CD4-positive, CD25-positive, alpha-beta regulatory T cell (primary cell): ENCODE results near the gene DDX52. TPM values are rescaled to one million over a fixed set of nuclear protein-coding genes. Genes with fewer than 3 reads are reported as not detected.

Experiments
- ATAC-seq, 2 donors: fragments of 150-1000 bp; cut with Tn5 transposase; one replicate each; pipeline ENCODE4 v1.10.0; 2021; ENCODE audit warnings: low read depth in 2 of 2, moderate number of reproducible peaks in 2 of 2, moderate library complexity in 1 of 2
- DNase-seq, 3 donors: peaks; one replicate each; pipeline versions ENCODE4 v3.0.0 to v3.0.0-alpha.2; 2012 to 2022; ENCODE audit warnings: mixed read lengths in 1 of 3
- H3K27ac ChIP-seq: one replicate; pipeline ENCODE4 v1.7.0; 2013; ENCODE audit warnings: mild to moderate bottlenecking, low read length; ENCODE audit not compliant: insufficient read depth, poor library complexity, severe bottlenecking
- H3K27me3 ChIP-seq: one replicate; pipeline ENCODE4 v1.7.0; 2013; ENCODE audit warnings: low read length; ENCODE audit not compliant: control insufficient read depth, insufficient read depth
- H3K36me3 ChIP-seq: one replicate; pipeline ENCODE4 v1.7.0; 2013; ENCODE audit warnings: mild to moderate bottlenecking, low read length, moderate library complexity; ENCODE audit not compliant: control insufficient read depth, insufficient read depth
- H3K4me1 ChIP-seq: 2 replicates; pipeline ENCODE4 v1.7.0; 2013; ENCODE audit warnings: mild to moderate bottlenecking, low read length; ENCODE audit not compliant: insufficient read depth, control insufficient read depth, poor library complexity, severe bottlenecking
- H3K4me3 ChIP-seq: one replicate; pipeline ENCODE4 v1.7.0; 2013; ENCODE audit warnings: low read depth, mild to moderate bottlenecking, low read length, moderate library complexity
- H3K9me3 ChIP-seq, 2 experiments: 1 replicate in 1 of 2; 2 replicates in 1 of 2; pipeline ENCODE4 v1.7.0; 2013; ENCODE audit warnings: low read length in 2 of 2, mild to moderate bottlenecking in 1 of 2, moderate library complexity in 1 of 2; ENCODE audit not compliant: control insufficient read depth in 2 of 2
- H3K27ac Mint-ChIP-seq, 3 donors: one replicate each; pipeline ENCODE4 v1.8.0; 2020 to 2022; ENCODE audit warnings: mild to moderate bottlenecking in 3 of 3, mixed read lengths in 3 of 3, moderate library complexity in 2 of 3
- H3K27me3 Mint-ChIP-seq: one replicate; pipeline ENCODE4 v1.8.0; 2022; ENCODE audit warnings: mild to moderate bottlenecking, mixed read lengths
- H3K36me3 Mint-ChIP-seq: one replicate; pipeline ENCODE4 v1.8.0; 2020; ENCODE audit warnings: mixed read lengths
- H3K4me1 Mint-ChIP-seq, 4 donors: one replicate each; pipeline ENCODE4 v1.8.0; 2020 to 2022; ENCODE audit warnings: mixed read lengths in 4 of 4, mild to moderate bottlenecking in 1 of 4
- H3K4me3 Mint-ChIP-seq, 4 donors: one replicate each; pipeline ENCODE4 v1.8.0; 2020 to 2022; ENCODE audit warnings: mild to moderate bottlenecking in 4 of 4, mixed read lengths in 4 of 4, moderate library complexity in 3 of 4
- H3K9me3 Mint-ChIP-seq, 7 donors: one replicate each; pipeline ENCODE4 v1.8.0; 2020 to 2022; ENCODE audit warnings: mixed read lengths in 7 of 7, mild to moderate bottlenecking in 3 of 7, moderate library complexity in 2 of 7
- polyA plus RNA-seq, 4 donors: library from polyadenylated mRNA; unstranded; fragments of 300-500 nt; fragmentation: Illumina TruSeq; gene quantifications; one replicate each; pipeline ENCODE4 v1.2.3, GENCODE V29; 2021
- total RNA-seq: library from RNA; stranded (reverse); gene quantifications from one replicate; pipeline ENCODE4 v1.2.3, GENCODE V29; 2022

Gene DDX52
- total and polyA plus RNA-seq, 5 donors from 2014 or later, result 13.8 to 33.3 (median 16.4) TPM

DNA sequence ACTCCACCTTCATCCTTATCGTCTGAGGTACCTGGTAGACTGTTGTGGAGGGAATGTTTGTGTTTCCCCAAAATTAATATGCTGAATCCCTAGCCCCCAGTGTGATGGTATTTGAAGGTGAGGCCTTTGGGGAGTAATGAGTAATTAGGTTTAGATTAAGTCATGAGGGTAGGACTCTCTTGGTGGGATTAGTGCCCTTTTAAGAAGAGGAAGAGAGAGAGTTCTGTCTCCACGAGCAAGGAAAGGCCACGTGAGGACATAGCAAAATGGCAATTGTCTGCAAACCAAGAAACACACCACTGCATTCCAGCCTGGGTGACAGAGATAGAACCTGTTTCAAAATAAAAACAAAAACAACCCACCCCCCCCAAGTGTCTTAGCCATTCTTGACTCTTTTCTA is 21.0 kb upstream of the DDX52 start:
- no peak for ATAC-seq
- Histone ChIP-seq H3K4me3 (no peak overlapping the region), H3K27me3 (peaks cover 5% of the 10 kb centered on the region), H3K4me1 (no peaks in the 10 kb centered on the region), H3K36me3 (no peaks in the 10 kb centered on the region), H3K9me3 (no peaks in the 10 kb centered on the region), H3K27ac (no peak overlapping the region)
- DNase-seq, result no peak
- Mint-ChIP-seq H3K4me3 (no peak overlapping the region), H3K4me1 (no peaks in the 10 kb centered on the region), H3K36me3 (no peaks in the 10 kb centered on the region), H3K27me3 (peaks cover 33% of the 10 kb centered on the region), H3K9me3 (no peaks in the 10 kb centered on the region), H3K27ac (no peak overlapping the region)

DNA sequence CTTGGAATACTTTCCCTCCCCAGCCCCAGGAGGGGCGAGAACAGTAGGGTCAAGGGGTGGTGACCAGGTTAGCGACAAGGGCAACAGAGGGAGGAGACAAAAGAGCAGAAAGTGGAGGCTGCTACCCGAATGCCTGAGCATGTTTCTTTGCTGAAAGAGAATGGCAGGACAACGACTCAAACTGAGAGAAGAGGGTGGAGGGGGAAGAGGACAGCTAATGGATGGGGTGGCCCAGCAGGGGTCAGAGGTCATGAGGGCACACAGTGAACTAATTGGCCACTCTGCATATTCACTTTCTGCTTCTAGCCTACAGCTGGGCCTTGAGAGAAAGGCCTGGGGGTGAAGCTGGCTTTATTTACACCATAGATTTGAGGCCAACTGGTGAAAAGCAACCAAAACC is 19.1 kb upstream of the DDX52 start:
- no peaks in the 10 kb centered on the region for H3K9me3 Mint-ChIP-seq
- H3K4me1 Mint-ChIP-seq, result no peaks in the 10 kb centered on the region
- H3K27ac Mint-ChIP-seq, result no peak overlapping the region
- no peaks in the 10 kb centered on the region for H3K9me3 ChIP-seq
- H3K27ac ChIP-seq, result no peak overlapping the region
- no peaks in the 10 kb centered on the region for H3K36me3 ChIP-seq
- DNase-seq (no peak), ATAC-seq (no peak)
- no peaks in the 10 kb centered on the region for H3K4me1 ChIP-seq
- H3K27me3 Mint-ChIP-seq, result peaks cover 33% of the 10 kb centered on the region
- no peak overlapping the region for H3K4me3 ChIP-seq
- peaks cover 5% of the 10 kb centered on the region for H3K27me3 ChIP-seq
- no peak overlapping the region for H3K4me3 Mint-ChIP-seq
- no peaks in the 10 kb centered on the region for H3K36me3 Mint-ChIP-seq

DNA sequence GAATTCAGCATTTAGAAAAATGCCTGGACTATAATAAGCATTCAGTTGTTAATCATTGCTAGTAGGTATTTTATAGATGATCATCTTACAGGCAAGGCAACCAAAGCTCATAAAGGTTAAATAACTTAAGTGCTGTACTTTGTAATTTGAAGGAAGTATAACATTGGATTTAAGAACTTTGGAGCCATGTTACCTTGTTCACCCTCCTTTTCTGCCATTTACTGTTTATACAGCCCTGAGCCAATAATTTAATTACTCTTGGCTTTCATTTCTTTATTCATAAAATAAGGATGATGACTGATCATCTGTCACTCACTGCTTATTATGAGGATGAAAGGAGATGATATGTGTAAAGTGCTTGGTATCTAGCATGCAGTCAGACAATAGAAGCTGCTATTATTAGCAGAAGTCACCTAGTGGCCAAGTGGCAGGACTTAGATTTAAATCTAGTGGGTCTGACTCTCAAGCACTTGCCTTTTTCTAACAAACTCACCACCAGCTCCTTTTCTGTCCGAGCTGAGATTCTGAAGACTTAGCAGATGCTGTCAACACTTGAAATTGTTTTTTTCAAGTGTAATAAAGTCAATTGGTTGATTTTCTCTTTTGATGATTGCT is 18.3 kb upstream of the DDX52 start:
- Histone ChIP-seq H3K9me3 (no peaks in the 10 kb centered on the region), H3K4me1 (no peaks in the 10 kb centered on the region), H3K4me3 (no peak overlapping the region), H3K36me3 (no peaks in the 10 kb centered on the region), H3K27me3 (peaks cover 5% of the 10 kb centered on the region), H3K27ac (no peak overlapping the region)
- Mint-ChIP-seq H3K36me3 (no peaks in the 10 kb centered on the region), H3K4me1 (no peaks in the 10 kb centered on the region), H3K9me3 (no peaks in the 10 kb centered on the region), H3K4me3 (no peak overlapping the region), H3K27ac (no peak overlapping the region), H3K27me3 (peaks cover 33% of the 10 kb centered on the region)
- ATAC-seq (no peak), DNase-seq (no peak)

DNA sequence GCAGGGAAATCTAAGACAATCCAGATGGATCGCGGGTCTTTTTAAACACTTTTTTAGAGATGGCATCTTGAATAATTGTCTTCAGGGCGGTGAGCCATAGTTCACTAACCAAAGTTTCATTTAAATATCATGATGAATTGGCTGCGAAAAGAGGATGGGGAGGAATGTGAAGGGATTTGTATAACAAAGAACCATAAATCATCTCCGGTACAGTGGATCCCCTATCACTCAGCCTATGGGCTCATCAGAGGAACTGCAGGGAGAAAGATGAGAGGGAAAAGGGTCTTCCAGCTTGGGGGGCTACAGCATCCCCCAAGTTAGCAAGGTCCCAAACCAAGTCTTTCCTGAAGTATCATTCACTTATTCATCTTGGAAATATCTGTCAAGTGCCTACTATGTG is 16.7 kb upstream of the DDX52 start:
- no peaks in the 10 kb centered on the region for H3K9me3 ChIP-seq
- no peak overlapping the region for H3K4me3 Mint-ChIP-seq
- no peaks in the 10 kb centered on the region for H3K9me3 Mint-ChIP-seq
- no peaks in the 10 kb centered on the region for H3K4me1 ChIP-seq
- ATAC-seq (no peak), DNase-seq (no peak)
- peaks cover 33% of the 10 kb centered on the region for H3K27me3 Mint-ChIP-seq
- H3K4me1 Mint-ChIP-seq, result no peaks in the 10 kb centered on the region
- H3K4me3 ChIP-seq, result no peak overlapping the region
- no peaks in the 10 kb centered on the region for H3K36me3 Mint-ChIP-seq
- H3K36me3 ChIP-seq, result no peaks in the 10 kb centered on the region
- H3K27ac Mint-ChIP-seq, result no peak overlapping the region
- H3K27ac ChIP-seq, result no peak overlapping the region
- H3K27me3 ChIP-seq, result peaks cover 5% of the 10 kb centered on the region

DNA sequence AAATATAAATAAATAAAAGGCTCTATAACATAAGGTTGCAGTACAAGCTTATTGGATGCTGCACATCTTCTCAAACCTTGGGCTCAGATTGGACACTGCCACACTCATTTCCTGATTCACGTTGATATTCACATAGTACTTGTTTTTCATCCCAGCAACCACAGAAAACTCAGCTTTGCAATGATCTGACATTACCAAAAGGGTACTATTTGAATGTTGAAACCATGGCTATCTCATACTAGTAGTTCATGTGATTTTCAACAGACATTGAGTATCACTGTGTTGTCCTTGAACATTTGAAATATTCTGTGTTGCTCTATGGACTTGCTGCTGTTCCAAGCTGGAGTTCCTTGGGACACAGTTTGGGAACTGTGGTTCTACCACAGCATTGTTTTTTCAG is 14.0 kb upstream of the DDX52 start:
- H3K27ac Mint-ChIP-seq, result no peak overlapping the region
- Histone ChIP-seq H3K27me3 (peaks cover 2% of the 10 kb centered on the region), H3K4me1 (no peaks in the 10 kb centered on the region), H3K27ac (no peak overlapping the region), H3K36me3 (no peaks in the 10 kb centered on the region), H3K9me3 (no peaks in the 10 kb centered on the region), H3K4me3 (no peak overlapping the region)
- H3K9me3 Mint-ChIP-seq, result peaks cover 0 to 1% (median 0%) of the 10 kb centered on the region in 7 donors
- ATAC-seq (no peak), DNase-seq (no peak)
- no peaks in the 10 kb centered on the region for H3K36me3 Mint-ChIP-seq
- peaks cover 36% of the 10 kb centered on the region for H3K27me3 Mint-ChIP-seq
- no peak overlapping the region for H3K4me3 Mint-ChIP-seq
- H3K4me1 Mint-ChIP-seq, result no peaks in the 10 kb centered on the region

DNA sequence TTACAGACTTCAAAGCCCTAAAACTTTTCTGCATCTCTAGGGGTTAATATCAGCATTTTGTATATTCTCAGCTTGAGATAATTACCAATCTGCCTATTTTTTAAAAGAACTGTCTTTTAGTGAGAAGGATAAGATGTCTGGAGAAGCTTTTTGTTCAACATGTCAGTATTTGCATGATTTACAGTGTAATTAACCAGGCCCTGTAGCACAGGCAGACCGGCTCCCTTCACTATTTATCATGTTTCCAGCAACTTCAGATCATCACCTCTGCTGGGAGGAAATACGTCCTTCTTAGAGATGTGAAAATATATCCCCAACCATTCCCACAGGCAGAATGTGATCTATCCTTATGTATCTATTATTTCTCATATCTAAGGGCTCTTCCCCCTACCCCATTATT is 8.6 kb upstream of the DDX52 start:
- Mint-ChIP-seq H3K4me1 (no peaks in the 10 kb centered on the region), H3K27ac (no peak overlapping the region), H3K9me3 (peaks cover 0 to 1% (median 0%) of the 10 kb centered on the region in 7 donors), H3K36me3 (no peaks in the 10 kb centered on the region), H3K27me3 (peaks cover 60% of the 10 kb centered on the region), H3K4me3 (no peak overlapping the region)
- H3K27ac ChIP-seq, result no peak overlapping the region
- H3K4me1 ChIP-seq, result no peaks in the 10 kb centered on the region
- H3K9me3 ChIP-seq, result no peaks in the 10 kb centered on the region
- peaks cover 38% of the 10 kb centered on the region for H3K27me3 ChIP-seq
- no peaks in the 10 kb centered on the region for H3K36me3 ChIP-seq
- no peak for ATAC-seq
- no peak for DNase-seq
- H3K4me3 ChIP-seq, result no peak overlapping the region

DNA sequence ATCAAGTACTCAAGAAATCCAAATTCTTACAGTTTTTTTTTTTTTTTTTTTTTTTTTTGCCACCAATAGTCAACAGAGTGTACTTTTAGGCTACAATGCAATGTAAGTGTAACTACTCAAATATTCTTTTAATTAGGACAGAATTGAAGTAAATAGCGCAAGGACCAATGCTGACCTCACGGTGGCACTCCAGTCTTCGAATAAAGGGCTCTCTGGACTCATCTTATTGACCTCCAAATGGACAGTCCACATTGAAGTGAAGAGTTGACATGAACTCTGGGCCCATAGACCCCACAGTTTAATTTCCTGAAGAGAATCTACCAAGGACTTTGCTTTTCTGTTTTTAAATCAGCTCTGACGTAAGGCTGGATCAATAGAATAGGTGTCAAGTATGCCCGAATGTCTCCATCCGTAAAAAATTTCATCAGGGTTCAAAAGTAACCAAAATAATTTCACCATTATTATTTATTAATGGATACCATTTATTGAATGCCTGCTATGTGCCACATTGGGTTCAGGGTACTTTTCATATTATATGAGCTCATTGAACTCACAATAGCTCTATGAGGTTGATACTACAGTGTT is 7.3 kb upstream of the DDX52 start:
- Mint-ChIP-seq H3K27me3 (peaks cover 73% of the 10 kb centered on the region), H3K4me1 (no peaks in the 10 kb centered on the region)
- no peaks in the 10 kb centered on the region for H3K4me1 ChIP-seq

DNA sequence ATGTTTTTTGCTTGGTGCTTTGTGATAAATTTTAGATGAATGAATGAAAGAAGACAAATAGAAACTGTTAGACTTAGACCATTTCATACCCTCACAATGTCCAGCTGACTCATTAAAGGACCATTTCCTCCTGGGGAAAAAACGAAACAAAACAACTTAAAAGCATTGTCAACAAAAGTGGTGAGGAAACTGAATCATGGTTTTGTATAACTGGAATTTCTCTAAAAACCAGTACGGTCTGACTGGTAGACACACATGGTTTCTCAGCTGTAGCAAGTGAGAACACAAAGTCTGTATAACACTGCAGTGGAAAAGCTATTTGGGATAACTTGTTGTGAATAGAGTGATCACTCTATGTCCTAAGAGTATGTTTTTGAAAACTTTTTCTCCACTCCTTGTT is 5.3 kb upstream of the DDX52 start:
- peaks cover 52% of the 10 kb centered on the region for H3K27me3 ChIP-seq
- ATAC-seq, result no peak

More for the DNA sequence above, 7.3 kb upstream of the DDX52 start:
- Histone ChIP-seq H3K36me3 (no peaks in the 10 kb centered on the region), H3K9me3 (no peaks in the 10 kb centered on the region), H3K27ac (no peak overlapping the region), H3K4me3 (no peak overlapping the region), H3K27me3 (peaks cover 47% of the 10 kb centered on the region)
- Mint-ChIP-seq H3K9me3 (peaks cover 0 to 2% (median 0%) of the 10 kb centered on the region in 7 donors), H3K36me3 (no peaks in the 10 kb centered on the region), H3K27ac (no peak overlapping the region), H3K4me3 (no peak overlapping the region)
- DNase-seq (no peak), ATAC-seq (no peak)

More for the DNA sequence above, 5.3 kb upstream of the DDX52 start:
- no peak for DNase-seq
- Histone ChIP-seq H3K4me1 (peaks cover 4% of the 10 kb centered on the region), H3K36me3 (no peaks in the 10 kb centered on the region), H3K9me3 (no peaks in the 10 kb centered on the region), H3K4me3 (no peak overlapping the region), H3K27ac (no peak overlapping the region)
- H3K27me3 Mint-ChIP-seq, result peaks cover 85% of the 10 kb centered on the region
- H3K27ac Mint-ChIP-seq, result no peak overlapping the region
- H3K36me3 Mint-ChIP-seq, result no peaks in the 10 kb centered on the region
- H3K4me3 Mint-ChIP-seq, result no peak overlapping the region
- peaks cover 3 to 9% (median 4%) of the 10 kb centered on the region in 4 donors for H3K4me1 Mint-ChIP-seq
- H3K9me3 Mint-ChIP-seq, result peaks cover 0 to 2% (median 0%) of the 10 kb centered on the region in 7 donors
